Karpas-422 (cell line): ENCODE results near the gene FAM110A. TPM values are rescaled to one million over a fixed set of nuclear protein-coding genes. Genes with fewer than 3 reads are reported as not detected.
"Not testable (repeated sequence)": the region's sequence is repeated elsewhere in the genome, so short reads cannot be mapped to it uniquely, and the experiment has no call there.

Source experiments
- DNase-seq: peaks from one replicate; pipeline ENCODE4 v3.0.0-alpha.2; 2015
- H2AFZ ChIP-seq: fragments of 200-600 bp; sonication (generic); 2 replicates; pipeline ENCODE4 v1.6.1; 2014; ENCODE audit warnings: antibody characterized with exemption, low read length, mixed read lengths
- H3K27ac ChIP-seq: fragments of 200-600 bp; sonication (generic); 2 replicates; pipeline ENCODE4 v1.5.1; 2014; ENCODE audit warnings: mild to moderate bottlenecking, low read length, moderate library complexity
- H3K27me3 ChIP-seq: fragments of 200-600 bp; sonication (generic); 2 replicates; pipeline ENCODE4 v1.6.1; 2014; ENCODE audit warnings: low read length, mixed read lengths
- H3K36me3 ChIP-seq: fragments of 200-600 bp; sonication (generic); 2 replicates; pipeline ENCODE4 v1.6.1; 2014; ENCODE audit warnings: low read length, mixed read lengths; ENCODE audit not compliant: insufficient read depth
- H3K4me1 ChIP-seq: fragments of 200-600 bp; sonication (generic); 2 replicates; pipeline ENCODE4 v1.6.1; 2014; ENCODE audit warnings: mild to moderate bottlenecking, low read length, mixed read lengths
- H3K4me2 ChIP-seq: fragments of 200-600 bp; sonication (generic); 2 replicates; pipeline ENCODE4 v1.6.1; 2014; ENCODE audit warnings: low read length, low read depth, mild to moderate bottlenecking; ENCODE audit not compliant: poor library complexity, severe bottlenecking
- H3K4me3 ChIP-seq: fragments of 200-600 bp; sonication (generic); 2 replicates; pipeline ENCODE4 v1.5.1; 2014; ENCODE audit warnings: mild to moderate bottlenecking, antibody characterized with exemption, low read length, mixed read lengths
- H3K79me2 ChIP-seq: fragments of 200-600 bp; sonication (generic); 2 replicates; pipeline ENCODE4 v1.6.1; 2014; ENCODE audit warnings: mild to moderate bottlenecking, low read length, mixed read lengths
- H3K9ac ChIP-seq: fragments of 200-600 bp; sonication (generic); 2 replicates; pipeline ENCODE4 v1.6.0; 2014; ENCODE audit warnings: low read length
- H3K9me2 ChIP-seq: fragments of 200-600 bp; sonication (generic), shearing (Covaris generic); replicated peaks from 2 replicates; pipeline ENCODE4 v1.6.0; 2014; ENCODE audit warnings: mild to moderate bottlenecking, low read length, moderate library complexity; ENCODE audit not compliant: insufficient read depth
- H3K9me3 ChIP-seq: fragments of 300-700, 200-600 bp; sonication (generic); 2 replicates; pipeline ENCODE4 v1.6.1; 2014; ENCODE audit warnings: low read length, mixed read lengths
- H4K20me1 ChIP-seq: fragments of 200-600 bp; sonication (generic); 2 replicates; pipeline ENCODE4 v1.6.1; 2014; ENCODE audit warnings: mild to moderate bottlenecking, antibody characterized with exemption, low read length, low read depth; ENCODE audit not compliant: insufficient read depth
- total RNA-seq: library from RNA; depleted of rRNA; stranded (reverse); fragments of >200 nt; shearing (Covaris generic); gene quantifications from 2 replicates; pipeline ENCODE4 v1.2.3, GENCODE V29; 2014; ENCODE audit warnings: low replicate concordance; rRNA removed

FAM110A gene
- total RNA-seq, 1 experiment from 2014 or later = 0.89 TPM

- not testable (repeated sequence) for H3K79me2 ChIP-seq, H4K20me1 ChIP-seq, H3K4me1 ChIP-seq, H3K36me3 ChIP-seq, H3K9me2 ChIP-seq, H3K27ac ChIP-seq, H3K4me3 ChIP-seq, H3K9ac ChIP-seq, DNase-seq, H3K4me2 ChIP-seq, H2AFZ ChIP-seq, H3K9me3 ChIP-seq, H3K27me3 ChIP-seq
These were observed 58.9 kb downstream of the FAM110A start for GRCh38 chr20:892371-892770.

Other genes starting within 250 kb of the FAM110A start
- not detected in 2 replicates for gene TCF15, start 223.4 kb upstream of the FAM110A start, total RNA-seq
- 1.0 and 3.0 TPM in 2 replicates for gene SRXN1, start 180.5 kb upstream of the FAM110A start, total RNA-seq
- gene SCRT2, start 157.9 kb upstream of the FAM110A start, total RNA-seq = not detected in 2 replicates
- gene SLC52A3, start 65.2 kb upstream of the FAM110A start, total RNA-seq = not detected in 2 replicates
- gene ANGPT4, start 82.6 kb downstream of the FAM110A start, total RNA-seq = not detected in 2 replicates
- gene RSPO4, start 168.6 kb downstream of the FAM110A start, total RNA-seq = not detected in 2 replicates